ENCODE measurements around the gene GYG1.
A peak's percentile ranks its signal among the peaks of the same experiment; 100 is the strongest.

Gene GYG1

GRCh38 chr3:148991219-148992026, at the start of gene GYG1:
TSS of gene GYG1 (plus strand) at chr3:148991540. CDS start at chr3:148991641, 101 bp downstream.
- DNase-seq (ENCODE audit: low read depth), result peak; percentile 77

GRCh38 chr3:148943506-148944205, 47.7 kb upstream of the GYG1 start:
- DNase-seq (ENCODE audit: low read depth), result no peak

- DNase-seq (ENCODE audit: low read depth), result no peak
Observed at GRCh38 chr3:148945116-148945515, 46.2 kb upstream of the GYG1 start.

- DNase-seq (ENCODE audit: low read depth), result no peak
Observed at GRCh38 chr3:148948913-148949657, 42.3 kb upstream of the GYG1 start.

GRCh38 chr3:148950806-148951205, 40.5 kb upstream of the GYG1 start:
- no peak for DNase-seq (ENCODE audit: low read depth)

GRCh38 chr3:148951599-148952361, 39.6 kb upstream of the GYG1 start:
- no peak for DNase-seq (ENCODE audit: low read depth)

- DNase-seq (ENCODE audit: low read depth), result no peak
Observed at GRCh38 chr3:148953094-148953493, 38.2 kb upstream of the GYG1 start.

GRCh38 chr3:148954981-148955380, 36.4 kb upstream of the GYG1 start:
- no peak for DNase-seq (ENCODE audit: low read depth)

GRCh38 chr3:148955544-148956346, 35.6 kb upstream of the GYG1 start:
- no peak for DNase-seq (ENCODE audit: low read depth)

- DNase-seq (ENCODE audit: low read depth), result no peak
Observed at GRCh38 chr3:148957586-148957985, 33.8 kb upstream of the GYG1 start.

- no peak for DNase-seq (ENCODE audit: low read depth)
Observed at GRCh38 chr3:148958696-148959095, 32.6 kb upstream of the GYG1 start.

- no peak for DNase-seq (ENCODE audit: low read depth)
Observed at GRCh38 chr3:148962513-148962912, 28.8 kb upstream of the GYG1 start.

- no peak for DNase-seq (ENCODE audit: low read depth)
Observed at GRCh38 chr3:148964809-148965208, 26.5 kb upstream of the GYG1 start.

GRCh38 chr3:148968321-148968720, 23.0 kb upstream of the GYG1 start:
- no peak for DNase-seq (ENCODE audit: low read depth)

GRCh38 chr3:148970271-148970670, 21.1 kb upstream of the GYG1 start:
- no peak for DNase-seq (ENCODE audit: low read depth)

- no peak for DNase-seq (ENCODE audit: low read depth)
Observed at GRCh38 chr3:148971401-148972163, 19.8 kb upstream of the GYG1 start.

- DNase-seq (ENCODE audit: low read depth), result no peak
Observed at GRCh38 chr3:148974726-148975125, 16.6 kb upstream of the GYG1 start.

GRCh38 chr3:148975248-148975647, 16.1 kb upstream of the GYG1 start:
- DNase-seq (ENCODE audit: low read depth), result no peak

- no peak for DNase-seq (ENCODE audit: low read depth)
Observed at GRCh38 chr3:148975696-148976095, 15.6 kb upstream of the GYG1 start.

- DNase-seq (ENCODE audit: low read depth), result no peak
Observed at GRCh38 chr3:148981273-148981672, 10.1 kb upstream of the GYG1 start.

All from stimulated activated CD8-positive, alpha-beta memory T cell treated with anti-CD3 and anti-CD28 coated beads, Interleukin-12 subunit alpha, Interleukin-12 subunit beta, amount 100 ng/mL, for 4 hours (primary cell).